ENCODE results near the gene KLK5. TPM values are rescaled to one million over a fixed set of nuclear protein-coding genes. Genes with fewer than 3 reads are reported as not detected.

KLK5 gene
- polyA plus RNA-seq, 1 donor from 2014 or later = not detected

- no peaks in the 10 kb centered on the region for H3K79me2 ChIP-seq (replicated peaks; ENCODE audit: insufficient read depth, low read length)
- no peak overlapping the region for H3K9ac ChIP-seq (ENCODE audit: low read length)
- no peaks in the 10 kb centered on the region for H3K9me2 ChIP-seq (ENCODE audit: insufficient read depth, low read length)
- no peak overlapping the region for H3K4me3 ChIP-seq (ENCODE audit: low read length)
- TF ChIP-seq SMC3 (conservative IDR thresholded peaks at IDR 0.05; ENCODE audit: poor library complexity) (no peak), REST (IDR thresholded peaks at IDR 0.05; ENCODE audit: borderline replicate concordance) (no peak), MXI1 (conservative IDR thresholded peaks at IDR 0.05; ENCODE audit: poor library complexity, severe bottlenecking) (no peak), CTCF (IDR thresholded peaks at IDR 0.05; ENCODE audit: poor library complexity, severe bottlenecking) (no peak)
- H2AFZ ChIP-seq (ENCODE audit: low read depth, low read length) = no peak overlapping the region
- no peak overlapping the region for H3K4me2 ChIP-seq (ENCODE audit: low read length)
- H4K20me1 ChIP-seq (ENCODE audit: insufficient read depth) = no peaks in the 10 kb centered on the region
- H3F3A ChIP-seq (ENCODE audit: insufficient read depth, low read length, poor library complexity, severe bottlenecking) = no peaks in the 10 kb centered on the region
- H3K36me3 ChIP-seq (ENCODE audit: insufficient read depth, low read length) = no peaks in the 10 kb centered on the region
- H3K9me3 ChIP-seq (ENCODE audit: low read length) = no peaks in the 10 kb centered on the region
- H3K27me3 ChIP-seq (ENCODE audit: insufficient read depth, low read depth, low read length) = no peaks in the 10 kb centered on the region
- H3K27ac ChIP-seq (ENCODE audit: low read length) = no peak overlapping the region
Observed at GRCh38 chr19:50963381-50963780, 10.5 kb upstream of the KLK5 start.

- no peaks in the 10 kb centered on the region for H3K9me2 ChIP-seq (ENCODE audit: insufficient read depth, low read length)
- H3K27me3 ChIP-seq (ENCODE audit: insufficient read depth, low read depth, low read length) = no peaks in the 10 kb centered on the region
- no peak overlapping the region for H2AFZ ChIP-seq (ENCODE audit: low read depth, low read length)
- H3F3A ChIP-seq (ENCODE audit: insufficient read depth, low read length, poor library complexity, severe bottlenecking) = no peaks in the 10 kb centered on the region
- no peak overlapping the region for H3K4me3 ChIP-seq (ENCODE audit: low read length)
- H3K4me2 ChIP-seq (ENCODE audit: low read length) = no peak overlapping the region
- H4K20me1 ChIP-seq (ENCODE audit: insufficient read depth) = no peaks in the 10 kb centered on the region
- no peak overlapping the region for H3K9ac ChIP-seq (ENCODE audit: low read length)
- H3K9me3 ChIP-seq (ENCODE audit: low read length) = no peaks in the 10 kb centered on the region
- no peak for TF ChIP-seq TAF1 (IDR thresholded peaks at IDR 0.05; ENCODE audit: low read depth)
- no peak for TF ChIP-seq SMC3 (conservative IDR thresholded peaks at IDR 0.05; ENCODE audit: poor library complexity)
- no peak for TF ChIP-seq POLR2AphosphoS5 (IDR thresholded peaks at IDR 0.05)
- TF ChIP-seq MXI1 (conservative IDR thresholded peaks at IDR 0.05; ENCODE audit: poor library complexity, severe bottlenecking) = no peak
- TF ChIP-seq CTCF (IDR thresholded peaks at IDR 0.05; ENCODE audit: poor library complexity, severe bottlenecking) = no peak
- TF ChIP-seq EP300 (conservative IDR thresholded peaks at IDR 0.05; ENCODE audit: poor library complexity, severe bottlenecking) = no peak
- TF ChIP-seq EZH2 (IDR thresholded peaks at IDR 0.05; ENCODE audit: borderline replicate concordance, insufficient read depth, low read length, poor library complexity, severe bottlenecking) = no peak
- TF ChIP-seq RAD21 (conservative IDR thresholded peaks at IDR 0.05) = no peak
- TF ChIP-seq REST (IDR thresholded peaks at IDR 0.05; ENCODE audit: borderline replicate concordance) = no peak
- no peaks in the 10 kb centered on the region for H3K79me2 ChIP-seq (replicated peaks; ENCODE audit: insufficient read depth, low read length)
- H3K36me3 ChIP-seq (ENCODE audit: insufficient read depth, low read length) = no peaks in the 10 kb centered on the region
- H3K27ac ChIP-seq (ENCODE audit: low read length) = no peak overlapping the region
Observed at GRCh38 chr19:50962245-50962644, 9.4 kb upstream of the KLK5 start.

Measured in neural cell (in vitro differentiated cells).